DND-41 (cell line): ENCODE measurements around the gene TMEM106B.

Experiments
- ATAC-seq: fragments of 200-7000 bp; cut with Tn5 transposase; 3 replicates; pipeline ENCODE4 v1.9.1; 2021; ENCODE audit warnings: low read depth; ENCODE audit not compliant: insufficient read depth
- DNase-seq: peaks from one replicate; pipeline ENCODE4 v3.0.0-alpha.2; 2020
- H2AFZ ChIP-seq: 2 replicates; pipeline ENCODE4 v1.6.0; 2012; ENCODE audit warnings: low read depth, low read length
- H3K27ac ChIP-seq: 2 replicates; pipeline ENCODE4 v1.5.1; 2012; ENCODE audit warnings: low read length, inconsistent platforms
- H3K27me3 ChIP-seq: fragments of 200-600 bp; sonication (generic); 2 replicates; pipeline ENCODE4 v1.6.0; 2012; ENCODE audit warnings: low read length, mild to moderate bottlenecking, inconsistent platforms; ENCODE audit not compliant: insufficient read depth, poor library complexity
- H3K36me3 ChIP-seq: 2 replicates; pipeline ENCODE4 v1.5.1; 2012; ENCODE audit warnings: low read length, inconsistent platforms; ENCODE audit not compliant: insufficient read depth
- H3K4me1 ChIP-seq: 2 replicates; pipeline ENCODE4 v1.5.1; 2012; ENCODE audit warnings: mild to moderate bottlenecking, low read length; ENCODE audit not compliant: insufficient read depth
- H3K4me2 ChIP-seq: 2 replicates; pipeline ENCODE4 v1.6.0; 2012; ENCODE audit warnings: mild to moderate bottlenecking, moderate library complexity, low read length, inconsistent platforms; ENCODE audit not compliant: insufficient read depth
- H3K4me3 ChIP-seq, 2 experiments: fragments of 200-600 bp in 1 of 2; shearing (Covaris generic) in 1 of 2; 2 replicates each; pipeline ENCODE4 v1.5.1; 2012 to 2016; ENCODE audit warnings: inconsistent platforms in 2 of 2, low read length in 2 of 2, mild to moderate bottlenecking in 2 of 2, low read depth in 1 of 2, moderate library complexity in 1 of 2
- H3K79me2 ChIP-seq: 2 replicates; pipeline ENCODE4 v1.6.0; 2012; ENCODE audit warnings: low read length, inconsistent platforms; ENCODE audit not compliant: insufficient read depth
- H3K9ac ChIP-seq: 2 replicates; pipeline ENCODE4 v1.6.0; 2012; ENCODE audit warnings: low read depth, mild to moderate bottlenecking, inconsistent platforms, low read length, moderate library complexity
- H3K9me3 ChIP-seq: 2 replicates; pipeline ENCODE4 v1.5.1; 2012; ENCODE audit warnings: low read length, moderate library complexity, mild to moderate bottlenecking, inconsistent platforms; ENCODE audit not compliant: insufficient read depth, severe bottlenecking
- H4K20me1 ChIP-seq: 2 replicates; pipeline ENCODE4 v1.6.0; 2012; ENCODE audit warnings: low read length; ENCODE audit not compliant: insufficient read depth
- CTCF ChIP-seq: IDR thresholded peaks from 2 replicates; pipeline ENCODE4 v1.5.1; 2012; ENCODE audit warnings: borderline replicate concordance, low read length, moderate library complexity, mild to moderate bottlenecking; ENCODE audit not compliant: poor library complexity, severe bottlenecking; ENCODE audit errors: extremely low read depth
- EZH2 ChIP-seq: IDR thresholded peaks from 3 replicates; pipeline ENCODE4 v1.6.1; 2012; ENCODE audit warnings: borderline replicate concordance, low read depth, mild to moderate bottlenecking, moderate library complexity, low read length, inconsistent platforms; ENCODE audit not compliant: severe bottlenecking

Gene TMEM106B

GRCh38 chr7:12210179-12211053 lies 678 bp upstream of the TMEM106B start:
- no peaks in the 10 kb centered on the region for H3K36me3 ChIP-seq
- no peak overlapping the region for H3K27ac ChIP-seq
- H3K9me3 ChIP-seq, result no peaks in the 10 kb centered on the region
- H3K27me3 ChIP-seq, result no peaks in the 10 kb centered on the region
- ATAC-seq (no peak), DNase-seq (no peak)
- no peak overlapping the region for H3K4me3 ChIP-seq
- H3K4me2 ChIP-seq, result no peak overlapping the region
- no peak overlapping the region for H3K9ac ChIP-seq
- TF ChIP-seq CTCF (no peak), EZH2 (no peak)
- no peak overlapping the region for H2AFZ ChIP-seq
- H3K79me2 ChIP-seq, result no peaks in the 10 kb centered on the region
- H4K20me1 ChIP-seq, result no peaks in the 10 kb centered on the region
- no peaks in the 10 kb centered on the region for H3K4me1 ChIP-seq

GRCh38 chr7:12211711-12212485 lies 804 bp downstream of the TMEM106B start:
- H2AFZ ChIP-seq, result no peak overlapping the region
- H3K4me1 ChIP-seq, result no peaks in the 10 kb centered on the region
- H4K20me1 ChIP-seq, result no peaks in the 10 kb centered on the region
- ATAC-seq (no peak), DNase-seq (no peak)
- no peaks in the 10 kb centered on the region for H3K36me3 ChIP-seq
- no peaks in the 10 kb centered on the region for H3K27me3 ChIP-seq
- H3K79me2 ChIP-seq, result no peaks in the 10 kb centered on the region
- no peak overlapping the region for H3K9ac ChIP-seq
- H3K27ac ChIP-seq, result no peak overlapping the region
- H3K9me3 ChIP-seq, result no peaks in the 10 kb centered on the region
- no peak for TF ChIP-seq CTCF
- no peak for TF ChIP-seq EZH2
- no peak overlapping the region for H3K4me3 ChIP-seq
- no peak overlapping the region for H3K4me2 ChIP-seq

GRCh38 chr7:12217311-12217710 lies 6.2 kb downstream of the TMEM106B start:
- H3K27ac ChIP-seq, result no peak overlapping the region
- H2AFZ ChIP-seq, result no peak overlapping the region
- ATAC-seq (no peak), DNase-seq (no peak)
- H3K27me3 ChIP-seq, result no peaks in the 10 kb centered on the region
- H3K79me2 ChIP-seq, result no peaks in the 10 kb centered on the region
- H3K4me3 ChIP-seq, result no peak overlapping the region
- H3K36me3 ChIP-seq, result no peaks in the 10 kb centered on the region
- H4K20me1 ChIP-seq, result no peaks in the 10 kb centered on the region
- no peaks in the 10 kb centered on the region for H3K9me3 ChIP-seq
- no peak for TF ChIP-seq EZH2
- peaks cover 2% of the 10 kb centered on the region for H3K4me1 ChIP-seq
- no peak overlapping the region for H3K4me2 ChIP-seq
- H3K9ac ChIP-seq, result no peak overlapping the region

GRCh38 chr7:12220389-12221046 lies 9.4 kb downstream of the TMEM106B start:
- no peaks in the 10 kb centered on the region for H3K9me3 ChIP-seq
- no peak overlapping the region for H3K9ac ChIP-seq
- no peak for TF ChIP-seq CTCF
- TF ChIP-seq EZH2, result no peak
- DNase-seq (no peak), ATAC-seq (no peak)
- no peak overlapping the region for H2AFZ ChIP-seq
- H3K4me3 ChIP-seq, result no peak overlapping the region
- peaks cover 12% of the 10 kb centered on the region for H3K4me1 ChIP-seq
- H3K79me2 ChIP-seq, result no peaks in the 10 kb centered on the region
- H4K20me1 ChIP-seq, result no peaks in the 10 kb centered on the region
- H3K27me3 ChIP-seq, result no peaks in the 10 kb centered on the region
- no peak overlapping the region for H3K27ac ChIP-seq
- no peak overlapping the region for H3K4me2 ChIP-seq
- H3K36me3 ChIP-seq, result no peaks in the 10 kb centered on the region
